Inflammatory macrophage treated with lipopolysaccharide for 4 hours (primary cell): ENCODE data around the gene CFAP97D2.
"Not testable (repeated sequence)": the region's sequence is repeated elsewhere in the genome, so short reads cannot be mapped to it uniquely, and the experiment has no call there.

Source experiments
- DNase-seq: peaks from one replicate; pipeline ENCODE4 v3.0.0-alpha.2; 2020

Gene CFAP97D2

GRCh38 chr13:114143806-114144605 is 35.1 kb upstream of the CFAP97D2 start:
- DNase-seq: no peak

DNA sequence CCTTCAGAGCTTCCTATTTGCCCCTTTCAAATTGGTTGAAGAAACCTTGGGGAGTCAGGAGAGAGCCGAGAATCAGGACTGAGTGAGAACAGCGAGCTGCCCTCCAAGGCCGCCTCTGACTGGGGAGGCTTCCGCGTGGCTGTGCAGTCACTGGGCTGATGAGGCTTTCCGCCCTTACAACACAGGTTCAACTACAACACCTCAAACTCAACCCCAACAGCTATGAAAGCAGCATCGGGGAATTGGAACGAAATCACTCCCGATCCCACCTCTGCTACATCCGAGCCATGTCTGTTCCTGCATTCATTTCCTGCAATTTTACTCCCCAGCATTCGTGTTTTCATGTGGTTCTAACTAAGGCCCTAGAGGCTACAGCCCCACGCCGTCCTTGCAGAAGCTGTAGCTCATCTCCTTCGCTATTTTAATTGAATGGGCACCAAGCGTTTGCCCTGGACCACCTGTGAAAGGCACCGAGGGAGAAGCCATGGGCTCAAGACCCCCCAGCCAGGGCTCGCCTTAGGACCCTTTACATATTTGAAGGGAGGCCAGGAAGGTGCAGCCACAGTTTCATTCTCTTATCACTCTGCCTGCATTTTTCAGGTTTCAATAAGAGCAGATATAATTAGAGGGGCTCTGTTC is 34.3 kb upstream of the CFAP97D2 start:
- DNase-seq: no peak

GRCh38 chr13:114145256-114145655 is 33.8 kb upstream of the CFAP97D2 start:
- no peak for DNase-seq

DNA sequence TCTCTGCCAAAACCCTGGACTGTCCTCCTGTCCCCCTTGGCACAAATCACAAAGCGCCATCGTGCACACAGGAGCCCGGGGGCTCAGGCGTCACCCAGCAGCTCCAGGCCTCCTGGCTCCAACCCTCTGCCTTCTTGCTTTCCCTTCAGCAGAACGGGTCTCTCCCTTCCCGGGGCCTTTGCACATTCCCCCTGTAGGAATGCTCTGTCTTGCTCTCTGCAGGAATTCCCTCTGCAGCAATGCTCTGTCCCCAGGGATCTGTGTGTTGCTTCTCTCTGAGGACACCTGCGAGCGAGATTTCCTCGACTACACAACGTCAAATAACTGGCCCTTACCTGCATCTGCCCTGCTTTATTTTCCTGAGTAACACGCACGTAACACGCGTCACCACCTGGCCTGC is 33.3 kb upstream of the CFAP97D2 start:
- DNase-seq: no peak

DNA sequence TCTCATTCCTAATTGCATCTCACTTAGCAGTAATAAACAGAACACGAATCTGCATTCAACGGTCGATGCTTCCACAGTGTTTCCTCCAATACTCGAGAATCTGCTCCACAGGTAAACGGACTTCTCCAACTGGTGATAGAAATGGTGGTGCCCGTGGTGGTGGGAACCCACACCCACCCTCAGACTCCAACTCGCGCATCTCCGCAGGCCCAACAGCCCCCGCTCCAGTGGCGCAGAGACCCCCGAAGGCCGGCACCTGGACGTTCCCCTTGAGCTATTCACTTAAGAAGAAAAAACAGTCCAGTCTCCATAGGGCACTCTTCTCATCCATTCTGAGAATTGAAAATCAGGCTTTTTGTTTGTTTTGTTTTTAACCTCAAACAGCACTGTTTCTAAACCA is 32.9 kb upstream of the CFAP97D2 start:
- no peak for DNase-seq

DNA sequence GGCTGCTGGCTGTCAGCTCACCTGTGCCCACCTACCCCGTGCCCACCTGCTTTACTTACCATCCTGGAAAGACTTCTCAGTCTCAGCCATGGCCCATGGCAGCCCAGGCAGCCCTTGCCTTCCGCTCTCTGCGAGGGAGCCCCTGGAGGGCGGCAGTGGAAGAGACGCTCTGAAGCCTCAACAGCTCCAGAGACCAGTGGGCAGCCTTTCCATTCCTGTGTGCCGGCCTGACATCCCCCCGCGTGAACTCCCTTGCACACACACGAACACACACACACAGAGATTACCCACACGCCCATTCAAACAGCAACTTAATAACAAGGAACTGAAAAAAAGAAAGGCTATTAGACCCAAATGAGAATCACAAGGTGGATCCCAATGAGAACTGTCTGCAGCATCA is 32.4 kb upstream of the CFAP97D2 start:
- no peak for DNase-seq

DNA sequence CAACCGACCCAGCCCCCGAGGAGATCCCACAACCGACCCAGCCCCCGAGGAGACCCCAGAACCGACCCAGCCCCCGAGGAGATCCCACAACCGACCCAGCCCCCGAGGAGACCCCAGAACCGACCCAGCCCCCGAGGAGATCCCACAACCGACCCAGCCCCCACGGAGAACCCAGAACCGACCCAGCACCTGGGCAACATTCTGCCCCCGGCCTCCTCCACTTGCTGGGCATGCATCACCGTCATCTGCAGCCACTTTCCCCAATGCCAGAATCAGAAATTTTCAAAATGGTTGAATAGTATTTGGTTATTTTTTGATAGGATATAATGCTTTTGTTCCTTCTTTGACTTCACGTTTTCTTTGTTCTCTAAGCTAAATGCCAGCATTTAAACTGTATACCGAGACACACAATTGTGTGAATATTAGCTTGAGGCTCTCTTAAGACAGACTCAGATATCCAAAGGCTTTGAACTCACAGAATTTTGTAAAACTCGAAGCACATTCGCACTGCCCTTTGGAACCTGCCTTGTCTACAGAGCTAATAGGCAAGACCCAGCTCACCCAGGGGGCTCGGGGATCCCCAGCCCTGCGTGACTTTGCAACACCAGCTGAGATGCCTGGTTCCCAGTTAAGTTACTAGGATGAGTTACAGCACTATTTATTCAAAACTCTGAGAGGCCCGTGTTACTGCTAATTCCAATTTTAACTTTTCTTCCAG is 31.1 kb upstream of the CFAP97D2 start:
- no peak for DNase-seq

DNA sequence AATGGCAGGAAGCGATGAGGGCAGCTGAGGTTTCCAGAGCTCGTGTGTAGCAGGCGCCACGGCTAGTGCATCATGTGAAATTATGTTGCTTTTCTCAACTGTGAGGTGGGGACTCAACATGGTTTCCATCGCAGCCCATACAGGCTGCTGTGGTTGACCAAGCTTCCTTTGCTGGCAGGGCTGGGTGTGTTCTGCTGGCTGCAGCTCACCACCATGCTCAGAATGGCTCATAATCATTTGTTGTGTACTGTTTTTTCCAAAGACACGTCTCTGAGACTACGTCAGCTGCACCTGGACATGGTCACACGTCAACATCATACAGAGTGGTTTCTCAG is 30.6 kb upstream of the CFAP97D2 start:
- DNase-seq: no peak

DNA sequence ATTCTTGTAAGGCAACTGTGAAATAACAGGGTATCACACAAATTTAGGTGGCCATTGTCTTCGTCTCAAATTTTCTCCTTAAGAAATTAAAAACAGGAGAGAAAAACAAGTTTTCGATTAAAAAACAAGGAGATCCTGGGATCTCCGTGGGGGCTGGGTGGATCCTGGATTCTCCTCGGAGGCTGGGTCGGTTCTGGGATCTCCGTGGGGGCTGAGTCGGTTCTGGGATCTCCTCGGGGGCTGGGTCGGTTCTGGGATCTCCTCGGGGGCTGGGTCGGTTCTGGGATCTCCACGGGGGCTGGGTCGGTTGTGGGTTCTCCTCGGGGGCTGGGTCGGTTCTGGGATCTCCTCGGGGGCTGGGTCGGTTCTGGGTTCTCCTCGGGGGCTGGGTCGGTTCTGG is 30.2 kb upstream of the CFAP97D2 start:
- DNase-seq: not testable (repeated sequence)

- DNase-seq: no peak
Measured at GRCh38 chr13:114149774-114150740, 29.0 kb upstream of the CFAP97D2 start.

DNA sequence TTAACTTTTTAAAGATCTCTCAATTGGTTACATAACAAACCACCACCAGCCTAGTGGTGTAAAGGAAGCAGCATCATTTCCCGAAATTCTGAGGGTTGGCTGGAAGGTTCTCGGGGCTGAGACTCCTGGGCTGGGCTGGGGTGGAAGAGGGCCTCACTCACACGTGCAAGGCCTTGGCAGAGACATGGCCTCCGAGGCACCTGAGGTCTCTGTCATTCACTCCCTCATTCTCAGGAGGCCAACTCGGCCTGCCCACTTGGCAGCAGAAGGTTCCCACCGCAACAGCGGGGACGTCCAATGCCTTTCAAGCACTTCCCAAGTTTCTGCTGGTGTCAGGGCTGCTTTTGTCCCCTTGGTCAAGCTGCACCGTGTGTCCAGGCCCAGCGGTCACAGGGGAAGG is 28.0 kb upstream of the CFAP97D2 start:
- DNase-seq: no peak

DNA sequence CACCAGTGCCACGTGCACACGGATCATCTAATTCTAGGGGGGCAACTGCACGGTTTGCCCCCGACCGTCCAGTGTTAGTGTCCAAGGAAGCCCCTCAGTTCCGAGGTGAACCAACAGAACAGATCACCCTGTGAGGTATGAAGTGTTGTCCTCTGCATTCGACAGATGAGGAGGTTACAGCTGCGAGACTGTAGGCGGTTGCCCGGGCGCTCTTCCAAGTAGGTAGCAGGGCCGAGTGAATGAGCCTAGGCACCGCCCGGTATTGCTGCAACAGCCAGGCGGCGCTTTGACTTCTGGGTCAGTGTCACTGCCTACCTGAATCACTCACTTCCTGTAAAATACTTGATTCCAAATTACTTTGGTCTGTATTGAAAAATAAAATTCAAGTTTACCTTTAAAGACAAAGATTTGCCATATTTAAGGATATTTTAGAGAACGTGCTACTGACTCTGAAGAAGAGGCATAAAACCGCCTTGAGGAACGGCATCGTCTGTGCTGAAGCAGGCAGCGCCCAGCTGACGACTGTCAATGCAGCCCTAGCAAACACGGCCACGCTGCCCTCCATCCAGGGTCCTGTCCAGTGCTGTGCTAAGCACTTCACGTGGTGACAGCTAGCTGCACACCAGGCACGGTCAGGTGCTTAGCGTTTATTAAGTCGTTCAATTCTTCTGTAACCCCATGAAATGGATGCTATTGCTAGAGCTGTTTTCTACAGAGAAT is 27.3 kb upstream of the CFAP97D2 start:
- peak; percentile 53 for DNase-seq

DNA sequence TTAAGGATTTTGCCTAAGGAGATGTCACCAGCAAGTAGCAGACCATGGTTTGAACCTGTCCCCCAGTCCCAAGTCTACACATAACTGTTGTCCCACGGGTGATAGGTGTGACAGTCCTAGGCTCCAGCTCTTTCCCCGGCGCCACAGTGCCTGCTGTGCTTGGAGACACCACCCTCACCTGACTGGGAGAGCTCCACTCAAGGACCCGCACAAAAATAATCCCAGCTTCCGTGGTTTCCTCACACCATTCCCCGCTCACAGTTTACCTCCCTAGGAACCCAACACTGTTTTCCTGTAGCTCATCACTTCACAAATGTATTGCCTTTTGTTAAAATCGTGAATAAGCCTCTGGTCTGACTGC is 26.8 kb upstream of the CFAP97D2 start:
- DNase-seq: no peak

- peak; percentile 32 for DNase-seq
Measured at GRCh38 chr13:114152831-114153371, 26.2 kb upstream of the CFAP97D2 start.

DNA sequence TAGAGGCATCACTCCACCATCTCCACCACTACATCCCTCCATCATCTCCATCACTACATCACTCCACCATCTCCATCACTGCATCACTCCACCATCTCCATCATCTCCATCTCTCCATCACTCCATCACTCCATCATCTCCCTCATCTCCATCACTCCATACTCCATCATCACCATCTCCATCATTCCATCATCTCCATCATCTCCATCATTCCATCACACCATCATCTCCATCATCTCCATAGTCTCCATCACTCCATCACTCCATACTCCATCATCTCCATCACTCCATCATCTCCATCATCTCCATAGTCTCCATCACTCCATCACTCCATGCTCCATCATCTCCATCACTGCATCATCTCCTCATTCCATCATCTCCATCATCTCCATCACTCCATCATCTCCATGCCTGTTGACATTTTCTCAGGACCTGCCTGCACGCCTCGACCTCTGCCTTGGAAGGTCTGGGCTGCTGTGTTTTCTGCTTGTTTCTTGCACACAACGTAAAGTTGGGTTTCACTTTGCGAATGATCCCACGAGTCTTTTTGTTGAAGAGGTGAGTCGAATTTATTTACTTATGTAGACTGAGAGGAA is 25.5 kb upstream of the CFAP97D2 start:
- no peak for DNase-seq

- no peak for DNase-seq
Measured at GRCh38 chr13:114154476-114154875, 24.6 kb upstream of the CFAP97D2 start.

DNA sequence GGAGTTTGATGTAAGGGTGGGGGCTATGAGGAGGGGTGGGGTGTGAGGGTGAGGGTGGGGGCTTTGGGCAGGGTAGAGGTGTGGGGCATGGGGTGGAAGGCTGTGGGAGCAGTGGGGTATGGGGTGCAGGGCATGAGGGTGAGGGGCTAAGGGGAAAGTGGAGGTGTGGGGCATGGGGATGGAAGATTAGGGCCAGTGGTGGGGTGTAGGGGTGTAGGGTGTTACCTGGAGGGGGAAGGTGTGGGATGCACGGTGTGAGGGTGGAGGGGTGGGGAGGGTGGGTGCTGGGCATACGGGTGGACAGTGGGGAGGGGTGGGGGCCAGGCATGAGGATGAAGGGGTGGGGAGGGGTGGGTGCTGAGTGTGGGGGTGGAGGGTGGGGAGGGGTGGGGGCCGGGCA is 23.7 kb upstream of the CFAP97D2 start:
- no peak for DNase-seq

DNA sequence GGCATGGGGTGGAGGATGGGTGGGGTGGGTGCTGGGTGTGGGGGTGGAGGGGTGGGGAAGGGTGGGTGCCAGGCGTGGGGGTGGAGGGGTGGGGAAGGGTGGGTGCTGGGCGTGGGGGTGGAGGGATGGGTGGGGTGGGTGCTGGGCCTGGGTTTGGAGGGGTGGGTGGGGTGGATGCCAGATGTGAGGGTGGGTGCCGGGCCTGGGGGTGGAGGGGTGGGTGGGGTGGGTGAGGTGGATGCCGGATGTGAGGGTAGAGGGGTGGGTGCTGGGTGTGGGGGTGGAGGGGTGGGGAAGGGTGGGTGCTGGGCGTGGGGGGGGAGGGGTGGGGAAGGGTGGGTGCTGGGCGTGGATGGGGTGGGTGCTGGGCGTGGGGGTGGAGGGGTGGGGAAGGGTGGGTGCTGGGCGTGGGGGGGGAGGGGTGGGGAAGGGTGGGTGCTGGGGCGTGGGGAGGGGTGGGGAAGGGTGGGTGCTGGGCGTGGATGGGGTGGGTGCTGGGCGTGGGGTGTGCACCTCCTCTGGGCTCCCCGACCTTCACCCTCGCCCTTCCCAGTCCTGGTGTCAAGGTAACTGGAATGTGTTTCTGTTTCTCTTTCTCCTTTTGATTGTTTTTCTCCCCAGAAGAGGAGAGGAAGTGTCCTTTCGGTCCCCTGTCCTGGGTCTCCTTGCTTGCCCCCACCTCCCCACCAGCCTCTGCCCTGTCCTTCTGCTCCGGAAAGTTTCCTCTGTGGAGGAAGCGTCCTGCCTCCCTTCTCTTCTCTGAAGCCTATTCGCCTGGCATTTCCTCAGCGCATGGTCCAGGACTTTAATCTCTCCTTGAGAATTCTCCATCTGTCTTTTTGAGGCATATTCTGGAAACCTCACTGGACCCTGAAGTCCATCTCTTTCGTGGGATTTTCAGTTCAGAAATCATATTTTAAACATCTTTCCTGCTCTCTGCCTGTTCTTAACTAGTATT is 22.9 kb upstream of the CFAP97D2 start:
- DNase-seq: no peak

DNA sequence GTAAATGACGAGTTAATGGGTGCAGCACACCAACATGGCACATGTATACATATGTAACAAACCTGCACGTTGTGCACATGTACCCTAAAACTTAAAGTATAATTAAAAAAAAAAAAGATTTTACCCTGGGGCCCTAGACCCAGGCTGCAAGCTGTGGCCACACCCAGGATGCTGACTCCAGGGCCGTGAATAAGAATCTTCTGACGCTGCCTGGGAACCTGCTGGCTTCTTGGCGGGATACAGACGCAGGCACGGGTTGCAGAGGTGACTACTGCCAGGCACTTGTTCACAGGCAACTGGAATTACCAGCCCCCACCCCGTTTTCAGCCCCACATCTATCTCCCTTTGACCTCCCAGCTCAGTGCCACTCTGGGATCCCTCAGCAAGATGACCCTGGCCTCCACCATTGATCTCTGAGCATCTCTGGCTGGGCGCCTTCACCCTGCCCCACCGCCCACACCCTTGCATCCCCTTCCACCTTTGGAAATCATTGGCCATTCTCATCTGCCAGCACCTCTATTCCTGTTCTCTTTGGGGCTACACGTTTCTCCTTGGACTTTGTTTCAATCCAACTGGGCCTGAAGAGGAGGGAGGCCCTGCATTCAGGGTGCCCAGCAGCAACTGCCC is 21.1 kb upstream of the CFAP97D2 start:
- no peak for DNase-seq
